Putamen (tissue), 1 donor: ENCODE results near the gene TTC39C.

Experiments
- DNase-seq: peaks from one replicate; pipeline ENCODE4 v3.0.0-alpha.2; 2016; ENCODE audit warnings: low spot score

TTC39C gene

GRCh38 chr18:24086082-24086481, 71.5 kb downstream of the TTC39C start:
- DNase-seq = no peak

- no peak for DNase-seq
Measured at GRCh38 chr18:24089076-24089475, 74.5 kb downstream of the TTC39C start.

GRCh38 chr18:24089515-24090337, 75.2 kb downstream of the TTC39C start:
- DNase-seq = no peak

GRCh38 chr18:24090876-24091275, 76.3 kb downstream of the TTC39C start:
- no peak for DNase-seq

- DNase-seq = no peak
Measured at GRCh38 chr18:24094561-24094960, 80.0 kb downstream of the TTC39C start.

GRCh38 chr18:24095976-24096375, 81.4 kb downstream of the TTC39C start:
- no peak for DNase-seq

GRCh38 chr18:24103320-24104021, 88.9 kb downstream of the TTC39C start:
- DNase-seq = no peak

GRCh38 chr18:24104486-24104885, 89.9 kb downstream of the TTC39C start:
- no peak for DNase-seq

- no peak for DNase-seq
Measured at GRCh38 chr18:24108641-24109040, 94.1 kb downstream of the TTC39C start.

- DNase-seq = no peak
Measured at GRCh38 chr18:24111936-24112335, 97.4 kb downstream of the TTC39C start.

GRCh38 chr18:24112464-24112863, 97.9 kb downstream of the TTC39C start:
- DNase-seq = no peak

GRCh38 chr18:24112874-24113615, 98.5 kb downstream of the TTC39C start:
- DNase-seq = no peak

- DNase-seq = no peak
Measured at GRCh38 chr18:24114924-24115549, 100.5 kb downstream of the TTC39C start.

GRCh38 chr18:24115628-24116027, 101.1 kb downstream of the TTC39C start:
- no peak for DNase-seq

GRCh38 chr18:24118750-24119577, 104.4 kb downstream of the TTC39C start:
- peak; percentile 65 for DNase-seq

GRCh38 chr18:24120676-24121075, 106.1 kb downstream of the TTC39C start:
- DNase-seq = no peak

- DNase-seq = no peak
Measured at GRCh38 chr18:24121625-24122024, 107.1 kb downstream of the TTC39C start.

- DNase-seq = no peak
Measured at GRCh38 chr18:24126155-24126961, 111.8 kb downstream of the TTC39C start.

GRCh38 chr18:24127735-24128134, 113.2 kb downstream of the TTC39C start:
- DNase-seq = no peak

- DNase-seq = no peak
Measured at GRCh38 chr18:24128700-24129099, 114.1 kb downstream of the TTC39C start.
